Measurements from ENCODE around the gene ZSWIM8.

GRCh38 chr10:73793456-73793855 lies 8.1 kb downstream of the ZSWIM8 start:
- no peak for TF ChIP-seq CTCF (IDR thresholded peaks at IDR 0.05)
- TF ChIP-seq POLR2A (IDR thresholded peaks at IDR 0.05), result no peak
